DND-41 (cell line): Measurements from ENCODE around the gene CRISP1.

Experiments used
- EZH2 ChIP-seq: IDR thresholded peaks from 3 replicates; pipeline ENCODE4 v1.6.1; 2012; ENCODE audit warnings: borderline replicate concordance, low read depth, mild to moderate bottlenecking, moderate library complexity, low read length, inconsistent platforms; ENCODE audit not compliant: severe bottlenecking
- TF ChIP-seq, protein P1 (sequence below): IDR thresholded peaks from 2 replicates; pipeline ENCODE4 v1.5.1; 2012; ENCODE audit warnings: borderline replicate concordance, low read length, moderate library complexity, mild to moderate bottlenecking; ENCODE audit not compliant: poor library complexity, severe bottlenecking; ENCODE audit errors: extremely low read depth

DNA sequence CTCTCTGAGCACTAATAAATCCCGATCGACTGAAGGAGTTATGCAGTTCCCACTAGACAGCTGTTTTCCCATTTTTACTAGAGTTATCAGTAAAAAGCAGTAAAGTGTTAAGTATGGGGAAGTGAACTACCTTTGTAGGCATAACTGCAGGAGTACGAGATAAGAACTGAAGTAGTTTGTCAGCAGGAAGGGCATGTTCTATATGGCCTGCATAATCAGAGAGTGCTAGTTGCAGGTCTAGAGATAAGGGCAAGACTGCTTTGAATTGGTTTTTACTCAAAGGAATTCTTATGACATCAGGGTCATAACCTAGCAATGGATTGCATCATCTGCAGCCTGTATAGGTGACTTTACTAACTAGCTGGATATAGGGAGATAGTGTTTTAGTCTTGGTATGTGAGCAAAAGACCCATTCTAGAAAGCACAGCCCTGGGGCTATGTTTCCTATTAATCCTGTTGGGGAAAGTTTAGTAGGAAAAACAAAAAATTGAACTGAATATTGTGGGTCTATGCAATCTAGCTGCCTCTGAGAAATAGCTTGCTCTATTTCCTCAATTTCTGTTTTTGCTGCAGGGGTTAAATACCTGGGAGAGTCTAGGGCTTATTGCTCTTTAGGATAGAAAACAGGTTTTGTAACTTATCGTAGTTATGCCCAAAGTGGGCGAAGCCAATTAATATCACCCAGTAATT, 22.6 kb upstream of the CRISP1 start:
- TF ChIP-seq EZH2 = no peak
- TF ChIP-seq, protein P1, sequence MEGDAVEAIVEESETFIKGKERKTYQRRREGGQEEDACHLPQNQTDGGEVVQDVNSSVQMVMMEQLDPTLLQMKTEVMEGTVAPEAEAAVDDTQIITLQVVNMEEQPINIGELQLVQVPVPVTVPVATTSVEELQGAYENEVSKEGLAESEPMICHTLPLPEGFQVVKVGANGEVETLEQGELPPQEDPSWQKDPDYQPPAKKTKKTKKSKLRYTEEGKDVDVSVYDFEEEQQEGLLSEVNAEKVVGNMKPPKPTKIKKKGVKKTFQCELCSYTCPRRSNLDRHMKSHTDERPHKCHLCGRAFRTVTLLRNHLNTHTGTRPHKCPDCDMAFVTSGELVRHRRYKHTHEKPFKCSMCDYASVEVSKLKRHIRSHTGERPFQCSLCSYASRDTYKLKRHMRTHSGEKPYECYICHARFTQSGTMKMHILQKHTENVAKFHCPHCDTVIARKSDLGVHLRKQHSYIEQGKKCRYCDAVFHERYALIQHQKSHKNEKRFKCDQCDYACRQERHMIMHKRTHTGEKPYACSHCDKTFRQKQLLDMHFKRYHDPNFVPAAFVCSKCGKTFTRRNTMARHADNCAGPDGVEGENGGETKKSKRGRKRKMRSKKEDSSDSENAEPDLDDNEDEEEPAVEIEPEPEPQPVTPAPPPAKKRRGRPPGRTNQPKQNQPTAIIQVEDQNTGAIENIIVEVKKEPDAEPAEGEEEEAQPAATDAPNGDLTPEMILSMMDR = no peak
